GM12892 (cell line): ENCODE measurements around the gene BAZ1B.
"Not testable (repeated sequence)": the region's sequence is repeated elsewhere in the genome, so short reads cannot be mapped to it uniquely, and the experiment has no call there.

Experiments used
- DNase-seq: peaks from one replicate; pipeline ENCODE4 v3.0.0; 2011; ENCODE audit not compliant: insufficient read length
- FAIRE-seq: peaks from 2 replicates; lab custom pipeline; 2011; peaks lifted over from hg19 to GRCh38; lab: Jason Lieb, UNC
- POLR2A ChIP-seq: IDR thresholded peaks from 2 replicates; pipeline ENCODE4 v1.6.1; 2011; ENCODE audit warnings: low read depth, low read length, control low read depth
- POLR2AphosphoS5 ChIP-seq: IDR thresholded peaks from 2 replicates; pipeline ENCODE4 v1.6.1; 2011; ENCODE audit warnings: low read depth, low read length, control low read depth
- TAF1 ChIP-seq: IDR thresholded peaks from 2 replicates; pipeline ENCODE4 v1.6.1; 2011; ENCODE audit warnings: low read depth, mild to moderate bottlenecking, control low read depth, low read length, borderline replicate concordance

Gene BAZ1B

DNA sequence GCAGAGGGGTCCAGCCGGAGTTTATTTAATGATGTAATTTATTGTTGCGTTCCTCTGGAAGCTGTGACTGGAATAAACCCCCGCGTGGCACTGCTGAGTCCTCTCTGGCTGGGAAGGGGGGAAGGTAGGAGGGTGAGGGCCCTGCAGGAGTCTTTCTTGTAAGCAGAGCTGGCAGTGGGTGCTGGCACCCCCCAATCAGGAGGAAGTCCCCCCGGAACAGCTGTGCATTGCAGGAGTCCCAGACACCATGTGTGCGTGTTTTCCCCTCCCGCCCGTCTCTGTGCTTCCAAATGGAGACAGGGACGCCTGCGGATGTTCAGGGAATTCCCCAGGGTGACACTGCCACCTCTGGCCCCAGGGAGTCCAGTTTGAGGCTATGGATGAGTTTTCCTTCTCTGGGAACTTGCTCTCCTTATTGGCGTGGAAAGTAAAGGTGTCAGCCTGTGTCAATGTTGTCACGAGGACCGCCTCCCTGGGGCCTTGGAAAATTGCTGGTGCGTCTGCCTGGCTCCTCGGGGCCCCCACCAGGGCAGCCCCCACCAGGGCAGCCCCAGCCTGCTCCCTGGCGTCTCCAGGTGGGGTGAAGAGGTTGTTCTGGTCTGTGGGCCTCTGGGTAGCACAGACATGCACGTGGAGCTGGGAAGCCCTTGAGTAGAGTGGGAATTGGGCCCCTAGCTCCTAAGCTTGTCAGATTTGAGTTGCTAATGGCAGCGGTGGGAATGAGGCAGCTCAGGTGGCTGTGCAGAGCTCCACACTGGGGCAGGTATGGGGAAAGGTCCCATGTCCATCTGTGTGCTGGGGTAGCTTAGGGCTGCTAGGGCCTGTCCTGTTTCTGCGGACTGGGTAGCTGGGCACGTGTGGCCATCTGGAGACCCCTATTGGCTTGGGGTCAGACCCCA is 85.8 kb downstream of the BAZ1B start:
- no peak for TF ChIP-seq POLR2AphosphoS5
- no peak for TF ChIP-seq POLR2A
- TF ChIP-seq TAF1, result no peak
- FAIRE-seq, result no peak
- no peak for DNase-seq

DNA sequence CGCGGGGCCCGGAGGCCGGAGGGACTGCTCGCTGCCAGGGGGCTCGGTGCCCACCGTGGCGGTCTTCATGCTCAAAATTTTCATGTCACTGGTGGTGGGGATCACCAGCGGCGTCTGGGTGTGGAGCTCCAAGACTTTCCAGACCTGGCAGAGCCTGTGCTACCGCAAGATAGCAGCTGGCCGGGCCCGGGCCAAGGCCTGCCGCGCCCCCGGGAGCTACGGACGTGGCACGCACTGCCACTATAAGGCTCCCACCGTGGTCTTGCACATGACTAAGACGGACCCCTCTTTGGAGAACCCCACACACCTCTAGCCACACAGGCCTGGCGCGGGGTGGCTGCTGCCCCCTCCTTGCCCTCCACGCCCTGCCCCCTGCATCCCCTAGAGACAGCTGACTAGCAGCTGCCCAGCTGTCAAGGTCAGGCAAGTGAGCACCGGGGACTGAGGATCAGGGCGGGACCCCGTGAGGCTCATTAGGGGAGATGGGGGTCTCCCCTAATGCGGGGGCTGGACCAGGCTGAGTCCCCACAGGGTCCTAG is 86.6 kb downstream of the BAZ1B start:
- DNase-seq (no peak), FAIRE-seq (no peak)
- TF ChIP-seq POLR2A (no peak), POLR2AphosphoS5 (no peak)

DNA sequence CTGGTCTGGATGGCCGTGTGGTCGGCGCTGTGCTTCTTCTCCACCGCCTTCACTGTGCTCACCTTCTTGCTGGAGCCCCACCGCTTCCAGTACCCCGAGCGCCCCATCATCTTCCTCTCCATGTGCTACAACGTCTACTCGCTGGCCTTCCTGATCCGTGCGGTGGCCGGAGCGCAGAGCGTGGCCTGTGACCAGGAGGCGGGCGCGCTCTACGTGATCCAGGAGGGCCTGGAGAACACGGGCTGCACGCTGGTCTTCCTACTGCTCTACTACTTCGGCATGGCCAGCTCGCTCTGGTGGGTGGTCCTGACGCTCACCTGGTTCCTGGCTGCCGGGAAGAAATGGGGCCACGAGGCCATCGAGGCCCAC is 87.4 kb downstream of the BAZ1B start:
- FAIRE-seq (no peak), DNase-seq (no peak)
- TF ChIP-seq TAF1 (no peak), POLR2AphosphoS5 (no peak), POLR2A (no peak)

DNA sequence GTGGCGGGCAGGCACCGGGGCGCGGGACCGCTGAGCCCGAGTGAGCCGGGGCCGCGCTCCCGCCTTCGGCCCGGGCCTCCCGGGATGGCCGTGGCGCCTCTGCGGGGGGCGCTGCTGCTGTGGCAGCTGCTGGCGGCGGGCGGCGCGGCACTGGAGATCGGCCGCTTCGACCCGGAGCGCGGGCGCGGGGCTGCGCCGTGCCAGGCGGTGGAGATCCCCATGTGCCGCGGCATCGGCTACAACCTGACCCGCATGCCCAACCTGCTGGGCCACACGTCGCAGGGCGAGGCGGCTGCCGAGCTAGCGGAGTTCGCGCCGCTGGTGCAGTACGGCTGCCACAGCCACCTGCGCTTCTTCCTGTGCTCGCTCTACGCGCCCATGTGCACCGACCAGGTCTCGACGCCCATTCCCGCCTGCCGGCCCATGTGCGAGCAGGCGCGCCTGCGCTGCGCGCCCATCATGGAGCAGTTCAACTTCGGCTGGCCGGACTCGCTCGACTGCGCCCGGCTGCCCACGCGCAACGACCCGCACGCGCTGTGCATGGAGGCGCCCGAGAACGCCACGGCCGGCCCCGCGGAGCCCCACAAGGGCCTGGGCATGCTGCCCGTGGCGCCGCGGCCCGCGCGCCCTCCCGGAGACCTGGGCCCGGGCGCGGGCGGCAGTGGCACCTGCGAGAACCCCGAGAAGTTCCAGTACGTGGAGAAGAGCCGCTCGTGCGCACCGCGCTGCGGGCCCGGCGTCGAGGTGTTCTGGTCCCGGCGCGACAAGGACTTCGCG is 88.0 kb downstream of the BAZ1B start:
- DNase-seq, result no peak
- no peak for FAIRE-seq
- no peak for TF ChIP-seq POLR2A
- TF ChIP-seq TAF1, result no peak
- TF ChIP-seq POLR2AphosphoS5, result no peak

DNA sequence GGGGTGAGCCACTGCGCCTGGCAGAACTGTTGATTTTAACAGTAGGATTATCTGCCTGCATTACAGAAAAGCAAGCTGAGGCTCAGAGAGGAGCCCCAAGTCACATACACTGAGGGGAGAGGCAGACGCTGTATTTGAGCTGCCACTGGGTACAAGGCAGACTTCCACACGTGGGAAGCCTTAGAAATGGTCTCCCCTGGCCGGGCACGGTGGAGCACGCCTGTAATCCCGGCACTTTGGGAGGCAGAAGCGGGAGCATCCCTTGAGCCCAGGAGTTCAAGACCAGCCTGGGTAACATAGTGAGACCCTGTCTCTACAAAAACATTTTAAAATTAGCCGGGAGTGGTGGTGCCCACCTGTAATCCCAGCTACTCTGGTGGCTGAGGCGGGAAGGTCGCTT is 89.4 kb downstream of the BAZ1B start:
- no peak for TF ChIP-seq TAF1
- no peak for TF ChIP-seq POLR2AphosphoS5
- TF ChIP-seq POLR2A, result no peak
- DNase-seq (no peak), FAIRE-seq (no peak)

DNA sequence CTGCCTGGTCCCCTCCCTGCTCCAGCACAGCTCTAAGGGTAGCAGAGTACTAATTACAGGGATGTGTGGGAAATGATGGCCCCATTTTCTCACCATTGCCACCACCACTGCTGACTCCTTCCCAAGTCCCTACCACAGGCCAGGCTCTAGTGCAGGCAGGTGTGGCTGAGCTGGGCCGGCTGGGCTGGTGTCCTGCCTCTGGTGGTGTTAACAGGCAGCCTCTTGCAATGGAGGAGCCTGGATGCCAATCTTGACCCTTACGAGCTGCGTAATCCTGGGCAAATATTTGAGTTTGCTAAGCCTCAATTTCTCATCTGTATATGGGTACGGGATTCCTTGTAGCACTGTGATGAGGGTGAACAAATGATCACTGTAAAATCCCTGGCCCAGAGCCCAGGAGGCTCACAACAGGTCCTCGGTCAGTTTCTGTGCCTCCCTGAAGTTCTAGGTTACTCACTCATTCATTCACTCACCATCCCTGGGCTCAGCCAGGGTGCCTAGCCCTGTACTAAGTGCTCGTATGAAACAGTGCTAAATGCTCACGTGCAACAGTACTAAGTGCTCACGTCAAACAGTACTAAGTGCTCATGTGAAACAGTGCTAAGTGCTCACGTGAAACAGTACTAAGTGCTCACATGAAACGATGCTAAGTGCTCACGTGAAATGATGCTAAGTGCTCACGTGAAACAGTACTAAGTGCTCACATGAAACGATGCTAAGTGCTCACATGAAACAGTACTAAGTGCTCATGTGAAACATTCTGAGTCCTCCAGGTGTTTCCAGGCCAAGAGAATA is 90.9 kb downstream of the BAZ1B start:
- DNase-seq (no peak), FAIRE-seq (no peak)
- no peak for TF ChIP-seq POLR2AphosphoS5
- no peak for TF ChIP-seq TAF1
- TF ChIP-seq POLR2A, result no peak

DNA sequence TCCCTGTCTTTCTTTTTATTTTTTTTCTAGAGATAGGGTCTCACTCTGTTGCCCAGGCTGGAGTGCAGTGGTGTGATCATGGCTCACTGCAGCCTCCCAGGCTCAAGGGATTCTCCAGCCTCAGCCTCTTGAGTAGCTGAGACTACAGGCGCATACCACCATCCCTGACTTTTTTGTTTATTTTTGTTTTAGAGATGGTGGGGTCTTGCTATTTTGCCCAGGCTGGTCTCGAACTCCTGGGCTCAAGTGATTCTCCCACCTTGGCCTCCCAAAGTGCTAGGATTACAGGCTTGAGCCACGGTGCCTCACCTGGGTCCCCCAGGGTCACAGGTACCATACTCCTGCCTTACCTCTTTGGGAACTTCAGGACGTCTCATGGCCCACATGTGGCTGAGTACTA is 91.6 kb downstream of the BAZ1B start:
- DNase-seq, FAIRE-seq: not testable (repeated sequence)

DNA sequence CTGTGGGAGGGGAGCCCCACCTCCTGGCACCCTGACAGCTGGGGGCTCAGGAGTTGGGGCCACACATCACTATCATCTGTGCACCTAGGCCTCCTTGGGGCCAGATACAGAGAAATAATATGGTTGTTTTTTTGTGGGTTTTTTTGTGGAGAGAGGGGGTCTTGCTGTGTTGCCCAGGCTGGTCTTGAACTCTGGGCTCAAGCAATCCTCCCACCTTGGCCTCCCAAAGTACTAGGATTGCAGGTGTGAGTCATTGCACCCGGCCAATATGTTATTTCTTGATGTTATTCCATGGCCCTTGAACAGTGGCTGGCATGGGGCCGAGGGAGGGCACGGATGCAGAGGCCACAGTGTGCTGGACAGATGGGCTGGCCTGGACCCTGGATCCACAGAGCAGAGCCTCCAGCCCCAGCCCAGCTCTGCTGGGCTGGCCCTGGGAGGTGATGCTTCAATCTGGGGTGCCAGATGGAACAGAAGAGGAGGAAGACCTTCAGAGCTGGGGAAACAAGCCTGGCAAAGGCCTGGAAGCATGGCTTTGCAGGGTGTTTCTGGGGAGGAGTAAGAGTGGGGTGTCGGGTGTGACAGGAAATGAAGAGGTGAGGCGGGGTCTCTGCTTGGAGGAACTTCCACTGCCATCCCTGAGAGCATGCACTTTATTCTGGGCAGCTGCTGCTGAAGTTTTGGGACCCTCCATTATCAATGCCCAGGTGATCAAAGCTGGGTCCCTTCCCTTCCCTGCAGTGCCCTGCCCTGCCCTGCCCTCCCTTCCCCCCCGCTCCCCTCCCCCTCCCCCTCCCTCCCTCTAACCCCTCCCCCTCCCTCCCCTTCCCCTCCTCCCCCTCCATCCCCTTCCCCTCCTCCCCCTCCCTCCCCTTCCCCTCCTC is 92.2 kb downstream of the BAZ1B start:
- DNase-seq (no peak), FAIRE-seq (no peak)
- TF ChIP-seq POLR2AphosphoS5, result no peak
- TF ChIP-seq TAF1, result no peak
- no peak for TF ChIP-seq POLR2A

DNA sequence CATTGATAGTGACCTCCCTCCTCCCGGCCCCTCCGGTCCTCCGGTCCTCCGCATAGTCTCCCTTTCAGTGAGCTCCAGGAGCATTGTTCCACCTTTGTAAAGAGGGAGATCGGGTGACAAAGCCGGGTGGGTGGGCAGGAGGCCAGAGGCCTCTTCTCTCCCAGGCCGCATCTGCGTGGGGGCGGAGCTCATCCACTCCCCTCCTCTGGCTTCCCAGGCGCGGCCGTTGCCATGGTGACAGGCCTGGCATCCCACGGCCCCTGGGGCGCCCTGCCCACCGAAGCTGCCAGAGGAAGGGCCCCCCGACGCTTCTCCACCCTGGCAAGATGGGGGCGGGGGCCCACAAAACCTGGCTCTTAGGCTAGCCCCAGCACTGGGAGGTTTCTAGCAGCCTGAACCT is 92.9 kb downstream of the BAZ1B start:
- FAIRE-seq (no peak), DNase-seq (no peak)

DNA sequence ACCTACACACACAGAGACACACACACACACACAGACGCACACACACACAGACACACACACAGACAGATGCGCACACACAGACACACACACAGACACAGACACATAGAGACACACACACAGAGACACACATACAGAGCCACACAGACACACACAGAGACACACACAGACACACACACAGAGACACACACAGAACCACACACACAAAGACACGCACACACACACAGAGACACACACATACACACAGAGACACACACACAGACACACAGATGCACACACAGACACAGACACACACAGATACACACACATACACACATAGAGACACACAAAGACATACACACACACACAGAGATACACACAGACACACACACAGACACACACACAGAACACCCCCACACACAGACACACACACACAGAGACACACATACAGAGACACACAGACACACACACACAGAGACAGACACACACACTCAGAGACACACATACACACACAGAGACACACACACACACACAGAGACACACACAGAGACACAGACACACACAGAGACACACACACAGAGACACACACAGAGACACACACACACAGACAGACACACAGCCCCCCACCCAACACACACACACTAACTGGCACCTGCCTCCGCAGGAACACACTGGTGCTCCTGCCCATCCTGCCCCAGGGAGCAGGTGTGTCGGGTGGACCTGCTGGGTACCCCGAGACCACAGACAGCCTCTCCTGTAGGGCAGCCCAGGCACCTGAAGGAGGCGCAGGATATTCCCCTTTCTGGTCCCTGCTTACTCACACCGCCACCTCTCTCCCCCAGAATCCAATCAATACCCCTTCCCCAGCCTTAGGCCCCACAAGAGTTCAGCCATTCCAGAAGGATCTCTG is 93.9 kb downstream of the BAZ1B start:
- FAIRE-seq (peak; percentile 67), DNase-seq (no peak)
- no peak for TF ChIP-seq POLR2A
- TF ChIP-seq TAF1, result no peak
- no peak for TF ChIP-seq POLR2AphosphoS5

More for the DNA sequence above, 92.9 kb downstream of the BAZ1B start:
- no peak for TF ChIP-seq TAF1
- no peak for TF ChIP-seq POLR2AphosphoS5
- no peak for TF ChIP-seq POLR2A
